AG09309 (cell line): ENCODE results near the gene VLDLR.

Source experiments
- DNase-seq: peaks from one replicate; pipeline ENCODE4 v3.0.0-alpha.2; 2010; ENCODE audit warnings: low read depth
- H3K4me3 ChIP-seq: 2 replicates; pipeline ENCODE4 v1.5.1; 2011; ENCODE audit warnings: mild to moderate bottlenecking, low read depth, low read length, moderate library complexity; ENCODE audit not compliant: control insufficient read depth
- CTCF ChIP-seq: IDR thresholded peaks from 2 replicates; pipeline ENCODE4 v1.5.1; 2011; ENCODE audit warnings: mild to moderate bottlenecking, low read depth, low read length, inconsistent platforms; ENCODE audit not compliant: insufficient read depth, control insufficient read depth; ENCODE audit errors: missing control alignments

Gene VLDLR

GRCh38 chr9:2666569-2666968 lies 45.0 kb downstream of the VLDLR start:
- no peak for DNase-seq
- no peak for TF ChIP-seq CTCF
- H3K4me3 ChIP-seq = no peak overlapping the region

GRCh38 chr9:2673161-2673560 lies 51.6 kb downstream of the VLDLR start:
- no peak for DNase-seq
- no peak overlapping the region for H3K4me3 ChIP-seq

GRCh38 chr9:2674141-2674824 lies 52.7 kb downstream of the VLDLR start:
- H3K4me3 ChIP-seq = no peak overlapping the region
- no peak for DNase-seq
- TF ChIP-seq CTCF = no peak

More at GRCh38 chr9:2673161-2673560, 51.6 kb downstream of the VLDLR start:
- no peak for TF ChIP-seq CTCF

DNA sequence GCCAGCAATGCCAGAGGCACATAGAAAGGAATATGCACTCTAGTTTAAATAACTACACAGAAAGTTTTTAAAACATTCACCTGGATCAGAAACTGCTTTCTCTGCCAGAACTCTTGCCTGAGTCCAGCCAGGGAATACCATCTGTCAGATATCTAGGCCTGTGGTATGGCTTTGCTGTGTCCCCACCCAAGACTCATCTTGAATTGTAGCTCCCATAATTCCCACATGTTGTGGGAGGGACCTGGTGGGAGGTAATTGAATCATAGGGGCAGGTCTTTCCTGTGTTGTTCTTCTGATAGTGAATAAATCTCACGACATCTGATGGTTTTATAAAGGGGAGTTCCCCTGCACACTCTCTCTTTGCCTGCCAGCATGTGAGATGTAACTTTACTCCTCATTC lies 54.2 kb downstream of the VLDLR start:
- DNase-seq = no peak
- no peak overlapping the region for H3K4me3 ChIP-seq
- no peak for TF ChIP-seq CTCF

DNA sequence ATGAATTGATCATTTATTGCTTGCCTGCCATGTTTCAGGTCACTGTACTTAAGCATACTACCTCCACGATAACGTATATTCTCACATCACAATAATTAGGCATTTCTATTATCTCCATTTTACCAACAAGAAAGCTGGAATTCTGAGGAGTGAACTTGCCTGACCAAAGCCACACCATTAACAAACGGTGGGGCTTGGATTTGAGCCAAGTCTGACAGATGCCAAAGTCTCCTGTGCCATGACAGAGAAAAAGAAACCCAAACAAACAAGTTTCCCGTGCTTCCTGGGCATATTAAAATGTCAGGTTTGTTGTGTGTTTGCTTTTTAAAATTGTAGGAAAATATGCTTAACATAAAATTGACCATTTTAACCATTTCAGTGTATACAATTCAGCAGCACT lies 54.9 kb downstream of the VLDLR start:
- no peak overlapping the region for H3K4me3 ChIP-seq
- DNase-seq = no peak
- TF ChIP-seq CTCF = no peak

- DNase-seq = no peak
- no peak for TF ChIP-seq CTCF
- H3K4me3 ChIP-seq = no peak overlapping the region
Measured at GRCh38 chr9:2677915-2678889, 56.6 kb downstream of the VLDLR start.
